Smooth muscle cell (in vitro differentiated cells): ENCODE results near the gene ACLY. TPM values are rescaled to one million over a fixed set of nuclear protein-coding genes. Genes with fewer than 3 reads are reported as not detected.

Source experiments
- DNase-seq: peaks from one replicate; lab custom pipeline; 2025; ENCODE audit not compliant: unreplicated experiment; lab: John Stamatoyannopoulos, UW
- H2AFZ ChIP-seq: fragments of 200-600 bp; sonication (generic); 2 replicates; pipeline ENCODE4 v1.6.0; 2016; ENCODE audit warnings: antibody characterized with exemption, low read depth, mild to moderate bottlenecking
- H3F3A ChIP-seq: fragments of 200-600 bp; sonication (generic); 2 replicates; pipeline ENCODE4 v1.6.0; 2017; ENCODE audit warnings: antibody characterized with exemption, low read depth
- H3K27ac ChIP-seq: fragments of 200-600 bp; sonication (generic); 2 replicates; pipeline ENCODE4 v1.5.1; 2016; ENCODE audit warnings: low read depth, mild to moderate bottlenecking
- H3K27me3 ChIP-seq: fragments of 200-600 bp; sonication (generic); 2 replicates; pipeline ENCODE4 v1.6.1; 2016; ENCODE audit warnings: low read depth, mild to moderate bottlenecking
- H3K36me3 ChIP-seq: fragments of 200-600 bp; sonication (generic); 2 replicates; pipeline ENCODE4 v1.5.1; 2016; ENCODE audit warnings: low read depth
- H3K4me1 ChIP-seq: fragments of 200-600 bp; sonication (generic); 2 replicates; pipeline ENCODE4 v1.5.1; 2016; ENCODE audit warnings: low read depth
- H3K4me2 ChIP-seq: fragments of 200-600 bp; sonication (generic); 2 replicates; pipeline ENCODE4 v1.6.0; 2016; ENCODE audit warnings: mild to moderate bottlenecking
- H3K4me3 ChIP-seq: fragments of 200-600 bp; sonication (generic); 2 replicates; pipeline ENCODE4 v1.5.1; 2016; ENCODE audit warnings: mild to moderate bottlenecking
- H3K79me2 ChIP-seq: fragments of 200-600 bp; sonication (generic); 2 replicates; pipeline ENCODE4 v1.6.0; 2016; ENCODE audit warnings: low read depth, mild to moderate bottlenecking
- H3K9ac ChIP-seq: fragments of 200-600 bp; sonication (generic); 2 replicates; pipeline ENCODE4 v1.6.0; 2016; ENCODE audit warnings: low read depth
- H3K9me3 ChIP-seq: fragments of 200-600 bp; sonication (generic); replicated peaks from 2 replicates; pipeline ENCODE4 v1.5.1; 2016; ENCODE audit warnings: low read depth
- H4K20me1 ChIP-seq: fragments of 200-600 bp; sonication (generic); 2 replicates; pipeline ENCODE4 v1.6.0; 2016; ENCODE audit warnings: low read depth
- WGBS: methylation state at CpG from one replicate; pipeline ENCODE4 v1.1.7; 2016; ENCODE audit warnings: low lambda C conversion rate; 5-methylcytosine and 5-hydroxymethylcytosine counted together
- polyA plus RNA-seq: library from polyadenylated mRNA; unstranded; fragments of >200 nt; fragmentation: Nextera tagmentation; extraction: Ambion mirVana; gene quantifications from 2 replicates; pipeline ENCODE4 v1.2.1, GENCODE V29; 2016
- total RNA-seq: library from RNA; depleted of rRNA; stranded (reverse); fragments of >200 nt; gene quantifications from 2 replicates; pipeline ENCODE4 v1.2.3, GENCODE V29; 2014
- TF ChIP-seq, protein P1 (sequence below): fragments of 200-600 bp; sonication (generic); IDR thresholded peaks from 2 replicates; pipeline ENCODE4 v1.5.1; 2017; ENCODE audit warnings: borderline replicate concordance, mild to moderate bottlenecking, antibody characterized with exemption; ENCODE audit not compliant: insufficient read depth, poor library complexity, severe bottlenecking

The ACLY gene
- total and polyA plus RNA-seq, 2 experiments from 2014 or later: 172 to 188 TPM

GRCh38 chr17:41896726-41897125 lies 22.0 kb downstream of the ACLY start:
- Histone ChIP-seq H3F3A (peaks cover 12% of the 10 kb centered on the region), H3K27ac (no peak overlapping the region), H3K79me2 (peaks cover 7% of the 10 kb centered on the region), H2AFZ (no peak overlapping the region), H3K9me3 (no peaks in the 10 kb centered on the region), H3K4me1 (no peaks in the 10 kb centered on the region), H3K36me3 (peaks cover 16% of the 10 kb centered on the region), H3K4me3 (no peak overlapping the region), H3K9ac (no peak overlapping the region), H4K20me1 (peaks cover 71% of the 10 kb centered on the region), H3K4me2 (no peak overlapping the region), H3K27me3 (no peaks in the 10 kb centered on the region)
- DNase-seq: no peak
- WGBS: 94% methylated on average over 6 of the region's 6 CpGs
- TF ChIP-seq, protein P1, sequence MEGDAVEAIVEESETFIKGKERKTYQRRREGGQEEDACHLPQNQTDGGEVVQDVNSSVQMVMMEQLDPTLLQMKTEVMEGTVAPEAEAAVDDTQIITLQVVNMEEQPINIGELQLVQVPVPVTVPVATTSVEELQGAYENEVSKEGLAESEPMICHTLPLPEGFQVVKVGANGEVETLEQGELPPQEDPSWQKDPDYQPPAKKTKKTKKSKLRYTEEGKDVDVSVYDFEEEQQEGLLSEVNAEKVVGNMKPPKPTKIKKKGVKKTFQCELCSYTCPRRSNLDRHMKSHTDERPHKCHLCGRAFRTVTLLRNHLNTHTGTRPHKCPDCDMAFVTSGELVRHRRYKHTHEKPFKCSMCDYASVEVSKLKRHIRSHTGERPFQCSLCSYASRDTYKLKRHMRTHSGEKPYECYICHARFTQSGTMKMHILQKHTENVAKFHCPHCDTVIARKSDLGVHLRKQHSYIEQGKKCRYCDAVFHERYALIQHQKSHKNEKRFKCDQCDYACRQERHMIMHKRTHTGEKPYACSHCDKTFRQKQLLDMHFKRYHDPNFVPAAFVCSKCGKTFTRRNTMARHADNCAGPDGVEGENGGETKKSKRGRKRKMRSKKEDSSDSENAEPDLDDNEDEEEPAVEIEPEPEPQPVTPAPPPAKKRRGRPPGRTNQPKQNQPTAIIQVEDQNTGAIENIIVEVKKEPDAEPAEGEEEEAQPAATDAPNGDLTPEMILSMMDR: no peak

GRCh38 chr17:41895617-41896016 lies 23.1 kb downstream of the ACLY start:
- H4K20me1 ChIP-seq: peaks cover 79% of the 10 kb centered on the region

GRCh38 chr17:41894791-41895331 lies 23.9 kb downstream of the ACLY start:
- H3K9me3 ChIP-seq: no peaks in the 10 kb centered on the region
- no peak overlapping the region for H3K4me2 ChIP-seq
- peaks cover 7% of the 10 kb centered on the region for H3K79me2 ChIP-seq
- no peak overlapping the region for H3K9ac ChIP-seq
- peaks cover 80% of the 10 kb centered on the region for H4K20me1 ChIP-seq
- H3K4me1 ChIP-seq: no peaks in the 10 kb centered on the region
- H3F3A ChIP-seq: peaks cover 12% of the 10 kb centered on the region
- H3K36me3 ChIP-seq: peaks cover 18% of the 10 kb centered on the region
- no peak overlapping the region for H2AFZ ChIP-seq
- H3K4me3 ChIP-seq: no peak overlapping the region
- TF ChIP-seq, protein P1: no peak
- DNase-seq: no peak
- no peaks in the 10 kb centered on the region for H3K27me3 ChIP-seq
- WGBS: 59% methylated on average over 7 of the region's 7 CpGs
- H3K27ac ChIP-seq: peak overlapping the region; percentile 70

More at GRCh38 chr17:41895617-41896016, 23.1 kb downstream of the ACLY start:
- peaks cover 7% of the 10 kb centered on the region for H3K79me2 ChIP-seq
- peaks cover 12% of the 10 kb centered on the region for H3F3A ChIP-seq
- peak overlapping the region; percentile 70 for H3K27ac ChIP-seq
- H3K9ac ChIP-seq: no peak overlapping the region
- H3K9me3 ChIP-seq: no peaks in the 10 kb centered on the region
- DNase-seq: no peak
- TF ChIP-seq, protein P1: no peak
- 78% methylated on average over 5 of the region's 5 CpGs for WGBS
- peaks cover 16% of the 10 kb centered on the region for H3K36me3 ChIP-seq
- H3K27me3 ChIP-seq: no peaks in the 10 kb centered on the region
- no peak overlapping the region for H3K4me2 ChIP-seq
- H3K4me1 ChIP-seq: no peaks in the 10 kb centered on the region
- no peak overlapping the region for H2AFZ ChIP-seq
- no peak overlapping the region for H3K4me3 ChIP-seq

- Histone ChIP-seq H3K4me2 (no peak overlapping the region), H3K27me3 (no peaks in the 10 kb centered on the region), H3K36me3 (peaks cover 15% of the 10 kb centered on the region), H3K4me1 (no peaks in the 10 kb centered on the region), H3K4me3 (no peak overlapping the region), H3K9me3 (no peaks in the 10 kb centered on the region), H2AFZ (no peak overlapping the region), H3K9ac (no peak overlapping the region), H3K27ac (no peak overlapping the region), H3F3A (peaks cover 7% of the 10 kb centered on the region), H4K20me1 (peaks cover 87% of the 10 kb centered on the region), H3K79me2 (peaks cover 9% of the 10 kb centered on the region)
- 100% methylated on average over 3 of the region's 3 CpGs for WGBS
- TF ChIP-seq, protein P1: no peak
- no peak for DNase-seq
Observed at GRCh38 chr17:41893384-41893783, 25.4 kb downstream of the ACLY start.
